HG03520 (cell line): ENCODE measurements around the gene B3GLCT.

Experiments used
- ATAC-seq: cut with Tn5 transposase; IDR thresholded peaks from one replicate; pipeline ENCODE4 v1.9.1; 2021; ENCODE audit warnings: mild to moderate bottlenecking, moderate library complexity; ENCODE audit not compliant: unreplicated experiment

B3GLCT gene

GRCh38 chr13:31267126-31267784 is 67.5 kb downstream of the B3GLCT start:
- no peak for ATAC-seq

GRCh38 chr13:31274390-31274789 is 74.6 kb downstream of the B3GLCT start:
- ATAC-seq = no peak

- no peak for ATAC-seq
These were observed 76.6 kb downstream of the B3GLCT start for GRCh38 chr13:31276421-31276820.

GRCh38 chr13:31278869-31279268 is 79.1 kb downstream of the B3GLCT start:
- ATAC-seq = no peak

GRCh38 chr13:31282741-31283455 is 83.1 kb downstream of the B3GLCT start:
- ATAC-seq = no peak

- ATAC-seq = no peak
These were observed 87.2 kb downstream of the B3GLCT start for GRCh38 chr13:31286930-31287329.

GRCh38 chr13:31301119-31301518 is 101.3 kb downstream of the B3GLCT start:
- ATAC-seq = no peak

GRCh38 chr13:31310356-31310755 is 110.6 kb downstream of the B3GLCT start:
- ATAC-seq = no peak

- ATAC-seq = no peak
These were observed 111.0 kb downstream of the B3GLCT start for GRCh38 chr13:31310786-31311185.

GRCh38 chr13:31311921-31312320 is 112.1 kb downstream of the B3GLCT start:
- ATAC-seq = no peak

GRCh38 chr13:31314961-31315360 is 115.2 kb downstream of the B3GLCT start:
- no peak for ATAC-seq

- no peak for ATAC-seq
These were observed 121.2 kb downstream of the B3GLCT start for GRCh38 chr13:31320946-31321345.

- ATAC-seq = no peak
These were observed 121.7 kb downstream of the B3GLCT start for GRCh38 chr13:31321457-31321856.

- no peak for ATAC-seq
These were observed 122.3 kb downstream of the B3GLCT start for GRCh38 chr13:31322026-31322425.

- ATAC-seq = no peak
These were observed 123.1 kb downstream of the B3GLCT start for GRCh38 chr13:31322702-31323405.

GRCh38 chr13:31327182-31327860 is 127.5 kb downstream of the B3GLCT start:
- ATAC-seq = no peak

GRCh38 chr13:31328549-31329235 is 128.9 kb downstream of the B3GLCT start:
- no peak for ATAC-seq

- ATAC-seq = no peak
These were observed 130.5 kb downstream of the B3GLCT start for GRCh38 chr13:31330236-31330635.

GRCh38 chr13:31331068-31331467 is 131.3 kb downstream of the B3GLCT start:
- no peak for ATAC-seq

GRCh38 chr13:31334547-31334946 is 134.8 kb downstream of the B3GLCT start:
- ATAC-seq = no peak
